Measurements from ENCODE around the gene GNAI2. TPM values are rescaled to one million over a fixed set of nuclear protein-coding genes. Genes with fewer than 3 reads are reported as not detected.

GNAI2 gene
- polyA plus RNA-seq, 1 of the 3 experiments (the other 2 are of a cell fraction): 649 TPM

DNA sequence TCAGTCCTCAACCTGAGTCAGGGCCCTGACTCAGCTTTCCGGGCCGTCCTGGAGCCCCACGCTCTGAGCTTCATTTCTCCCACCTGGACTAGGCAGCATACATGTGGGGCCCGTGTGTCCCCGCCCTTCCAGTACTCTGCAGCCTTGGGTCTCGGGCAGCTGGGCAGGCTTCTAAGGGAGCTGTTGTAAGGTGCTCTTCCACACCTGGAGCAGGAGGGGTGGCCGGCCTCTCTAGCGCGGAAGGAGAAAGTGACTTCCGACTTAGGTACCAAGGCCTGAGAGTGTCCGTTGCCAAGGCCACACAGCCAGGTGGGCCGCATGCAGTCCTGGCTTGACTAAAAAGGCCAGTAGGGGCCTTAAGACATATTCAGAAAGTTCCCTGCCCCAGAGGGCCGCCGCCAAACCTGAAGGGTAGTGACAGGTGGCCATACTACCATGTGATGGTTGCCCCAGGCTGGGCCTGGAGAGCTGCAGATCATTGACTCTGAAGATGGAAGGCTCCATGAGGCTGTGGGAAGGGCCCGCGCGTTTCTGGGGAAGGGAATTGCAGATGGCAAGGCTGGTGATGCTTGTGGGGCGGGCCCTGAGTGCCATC is 23.5 kb downstream of the GNAI2 start:
- Histone ChIP-seq H3K4me1 (ENCODE audit: control insufficient read depth in 1 of 2, insufficient read depth in 2 of 2, low read depth in 1 of 2, low read length in 1 of 2) (peaks cover 18 to 24% of the 10 kb centered on the region in 2 experiments; a peak in 3 of 4 replicates), H3K79me2 (ENCODE audit: insufficient read depth) (peaks cover 18% of the 10 kb centered on the region), H4K20me1 (ENCODE audit: insufficient read depth) (peaks cover 7% of the 10 kb centered on the region), H3K9ac (no peak overlapping the region; the same call in 1 of the 2 replicates), H3K9me2 (no peaks in the 10 kb centered on the region), H2AFZ (ENCODE audit: low read depth) (no peak overlapping the region), H3K4me2 (peak overlapping the region; percentile 93; the same call in 1 of the 2 replicates), H3K4me3 (ENCODE audit: low read depth in 2 of 2, low read length in 1 of 2) (peak overlapping the region in 1 of 2 experiments; percentile 60; a peak in 1 of 4 replicates), H3K27me3 (ENCODE audit: insufficient read depth) (no peaks in the 10 kb centered on the region), H3F3A (replicated peaks; ENCODE audit: insufficient read depth) (peaks cover 46% of the 10 kb centered on the region), H3K36me3 (replicated peaks in 1 of 2; ENCODE audit: control insufficient read depth in 1 of 2, insufficient read depth in 2 of 2, low read length in 1 of 2) (peaks cover 22 to 38% of the 10 kb centered on the region in 2 experiments), H3K9me3 (no peaks in the 10 kb centered on the region), H3K27ac (ENCODE audit: low read depth in 2 of 2, low read length in 1 of 2) (peak overlapping the region; percentile 56 to 73; a peak in 3 of 4 replicates)
- ChIA-PET CTCF (interaction anchor here (0.7 to 61.6 kb wide), 21 partner anchors 8 to 164 kb away, joined by 3 to 1375 read pairs (median 4); partner anchors contain the start of genes GNAI2, GNAT1, HYAL2 and SEMA3B), POLR2A (interaction anchor here (0.6 to 1.8 kb wide), 9 partner anchors 10 to 310 kb away, joined by 3 to 10 read pairs (median 4); partner anchors contain the start of genes GNAI2, HEMK1, IFRD2 and LSMEM2)
- 78% methylated on average over 14 of the region's 18 CpGs for WGBS (ENCODE audit: low lambda C conversion rate)
- TF ChIP-seq, protein P1, sequence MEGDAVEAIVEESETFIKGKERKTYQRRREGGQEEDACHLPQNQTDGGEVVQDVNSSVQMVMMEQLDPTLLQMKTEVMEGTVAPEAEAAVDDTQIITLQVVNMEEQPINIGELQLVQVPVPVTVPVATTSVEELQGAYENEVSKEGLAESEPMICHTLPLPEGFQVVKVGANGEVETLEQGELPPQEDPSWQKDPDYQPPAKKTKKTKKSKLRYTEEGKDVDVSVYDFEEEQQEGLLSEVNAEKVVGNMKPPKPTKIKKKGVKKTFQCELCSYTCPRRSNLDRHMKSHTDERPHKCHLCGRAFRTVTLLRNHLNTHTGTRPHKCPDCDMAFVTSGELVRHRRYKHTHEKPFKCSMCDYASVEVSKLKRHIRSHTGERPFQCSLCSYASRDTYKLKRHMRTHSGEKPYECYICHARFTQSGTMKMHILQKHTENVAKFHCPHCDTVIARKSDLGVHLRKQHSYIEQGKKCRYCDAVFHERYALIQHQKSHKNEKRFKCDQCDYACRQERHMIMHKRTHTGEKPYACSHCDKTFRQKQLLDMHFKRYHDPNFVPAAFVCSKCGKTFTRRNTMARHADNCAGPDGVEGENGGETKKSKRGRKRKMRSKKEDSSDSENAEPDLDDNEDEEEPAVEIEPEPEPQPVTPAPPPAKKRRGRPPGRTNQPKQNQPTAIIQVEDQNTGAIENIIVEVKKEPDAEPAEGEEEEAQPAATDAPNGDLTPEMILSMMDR (IDR thresholded peaks at IDR 0.05): no peak
- TF ChIP-seq FOXM1 (IDR thresholded peaks at IDR 0.05; ENCODE audit: low read depth) (no peak), POLR2AphosphoS5 (IDR thresholded peaks at IDR 0.05; ENCODE audit: low read depth, low read length) (no peak), YY1 (IDR thresholded peaks at IDR 0.05; ENCODE audit: low read depth) (no peak)
- TF ChIP-seq, protein P2, sequence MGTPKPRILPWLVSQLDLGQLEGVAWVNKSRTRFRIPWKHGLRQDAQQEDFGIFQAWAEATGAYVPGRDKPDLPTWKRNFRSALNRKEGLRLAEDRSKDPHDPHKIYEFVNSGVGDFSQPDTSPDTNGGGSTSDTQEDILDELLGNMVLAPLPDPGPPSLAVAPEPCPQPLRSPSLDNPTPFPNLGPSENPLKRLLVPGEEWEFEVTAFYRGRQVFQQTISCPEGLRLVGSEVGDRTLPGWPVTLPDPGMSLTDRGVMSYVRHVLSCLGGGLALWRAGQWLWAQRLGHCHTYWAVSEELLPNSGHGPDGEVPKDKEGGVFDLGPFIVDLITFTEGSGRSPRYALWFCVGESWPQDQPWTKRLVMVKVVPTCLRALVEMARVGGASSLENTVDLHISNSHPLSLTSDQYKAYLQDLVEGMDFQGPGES (IDR thresholded peaks at IDR 0.05; ENCODE audit: low read depth, low read length): no peak
- TF ChIP-seq, protein P3, sequence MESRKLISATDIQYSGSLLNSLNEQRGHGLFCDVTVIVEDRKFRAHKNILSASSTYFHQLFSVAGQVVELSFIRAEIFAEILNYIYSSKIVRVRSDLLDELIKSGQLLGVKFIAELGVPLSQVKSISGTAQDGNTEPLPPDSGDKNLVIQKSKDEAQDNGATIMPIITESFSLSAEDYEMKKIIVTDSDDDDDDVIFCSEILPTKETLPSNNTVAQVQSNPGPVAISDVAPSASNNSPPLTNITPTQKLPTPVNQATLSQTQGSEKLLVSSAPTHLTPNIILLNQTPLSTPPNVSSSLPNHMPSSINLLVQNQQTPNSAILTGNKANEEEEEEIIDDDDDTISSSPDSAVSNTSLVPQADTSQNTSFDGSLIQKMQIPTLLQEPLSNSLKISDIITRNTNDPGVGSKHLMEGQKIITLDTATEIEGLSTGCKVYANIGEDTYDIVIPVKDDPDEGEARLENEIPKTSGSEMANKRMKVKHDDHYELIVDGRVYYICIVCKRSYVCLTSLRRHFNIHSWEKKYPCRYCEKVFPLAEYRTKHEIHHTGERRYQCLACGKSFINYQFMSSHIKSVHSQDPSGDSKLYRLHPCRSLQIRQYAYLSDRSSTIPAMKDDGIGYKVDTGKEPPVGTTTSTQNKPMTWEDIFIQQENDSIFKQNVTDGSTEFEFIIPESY (IDR thresholded peaks at IDR 0.05; ENCODE audit: borderline replicate concordance, low read depth): peak; percentile 6; the same call in 1 of the 2 replicates
- DNase-seq: no peak
